HEK293T (cell line): ENCODE data around the gene HARBI1.

Source experiments
- CTCF ChIA-PET: fragments of 350-600 bp; formaldehyde crosslinking; extraction: SDS; loops from one replicate; lab custom pipeline; 2021; ENCODE audit warnings: antibody characterized with exemption, inconsistent platforms; lab: Yijun Ruan, JAX
- POLR2A ChIA-PET: fragments of 350-600 bp; formaldehyde crosslinking; extraction: SDS; loops from one replicate; lab custom pipeline; 2020; ENCODE audit warnings: antibody characterized with exemption, inconsistent platforms; lab: Yijun Ruan, JAX
- DNase-seq: peaks from one replicate; pipeline ENCODE4 v3.0.0; 2012; ENCODE audit warnings: mixed read lengths; ENCODE audit errors: extremely low spot score
- ARNT ChIP-seq: fragments of 450-650 bp; IDR thresholded peaks from 2 replicates; pipeline ENCODE4 v1.6.1; 2017; ENCODE audit warnings: mild to moderate bottlenecking
- BHLHE40 ChIP-seq: fragments of 450-650 bp; IDR thresholded peaks from 2 replicates; pipeline ENCODE4 v1.6.1; 2016; ENCODE audit warnings: mild to moderate bottlenecking, moderate library complexity, borderline replicate concordance
- CTBP1 ChIP-seq: fragments of 450-650 bp; IDR thresholded peaks from 2 replicates; pipeline ENCODE4 v1.6.1; 2016; ENCODE audit warnings: borderline replicate concordance
- ELF4 ChIP-seq: fragments of 450-650 bp; IDR thresholded peaks from 2 replicates; pipeline ENCODE4 v1.6.1; 2017; ENCODE audit warnings: antibody characterized with exemption
- FOXA1 ChIP-seq: fragments of 450-650 bp; IDR thresholded peaks from 2 replicates; pipeline ENCODE4 v1.6.1; 2016; ENCODE audit warnings: mild to moderate bottlenecking
- FOXK2 ChIP-seq: fragments of 450-650 bp; IDR thresholded peaks from 2 replicates; pipeline ENCODE4 v1.6.1; 2016; ENCODE audit warnings: mild to moderate bottlenecking
- FOXM1 ChIP-seq: fragments of 450-650 bp; IDR thresholded peaks from 2 replicates; pipeline ENCODE4 v1.6.1; 2017; ENCODE audit warnings: mild to moderate bottlenecking, borderline replicate concordance
- HDGF ChIP-seq: fragments of 450-650 bp; IDR thresholded peaks from 2 replicates; pipeline ENCODE4 v1.6.1; 2017; ENCODE audit warnings: antibody characterized with exemption, borderline replicate concordance
- L3MBTL2 ChIP-seq: fragments of 450-650 bp; conservative IDR thresholded peaks from 2 replicates; pipeline ENCODE4 v1.6.1; 2016; ENCODE audit warnings: mild to moderate bottlenecking
- LEF1 ChIP-seq: fragments of 450-650 bp; IDR thresholded peaks from 2 replicates; pipeline ENCODE4 v1.6.1; 2017; ENCODE audit warnings: mild to moderate bottlenecking, borderline replicate concordance
- NFRKB ChIP-seq: fragments of 450-650 bp; IDR thresholded peaks from 2 replicates; pipeline ENCODE4 v1.6.1; 2016; ENCODE audit warnings: mild to moderate bottlenecking, moderate library complexity
- PKNOX1 ChIP-seq: fragments of 450-650 bp; IDR thresholded peaks from 2 replicates; pipeline ENCODE4 v1.6.1; 2016
- SP1 ChIP-seq: fragments of 450-650 bp; IDR thresholded peaks from 2 replicates; pipeline ENCODE4 v1.6.1; 2017
- SUZ12 ChIP-seq: fragments of 450-650 bp; IDR thresholded peaks from 2 replicates; pipeline ENCODE4 v1.6.1; 2016; ENCODE audit warnings: mild to moderate bottlenecking
- TARDBP ChIP-seq: fragments of 450-650 bp; IDR thresholded peaks from 2 replicates; pipeline ENCODE4 v1.6.1; 2016
- ZNF384 ChIP-seq: fragments of 450-650 bp; IDR thresholded peaks from 2 replicates; pipeline ENCODE4 v1.6.1; 2016

The HARBI1 gene

GRCh38 chr11:46617134-46617971 lies at the start of gene HARBI1, which contains the start of gene ATG13:
Gene HARBI1, minus strand, starts transcription at chr11:46617227. Its CDS starts 990 bp downstream, at chr11:46616237.
Gene ATG13, plus strand, starts transcription at chr11:46617553. Its CDS starts 26,739 bp downstream, at chr11:46644292.
- peak; percentile 85 for DNase-seq
- POLR2A ChIA-PET = interaction anchor here (0.7 to 2.2 kb wide), 2 partner anchors 23 to 508 kb away, joined by 3 to 10 read pairs; partner anchors contain the start of gene AMBRA1
- peak; percentile 52; the same call in 1 of the 2 replicates for TF ChIP-seq FOXM1
- TF ChIP-seq PKNOX1 = no peak
- no peak for TF ChIP-seq BHLHE40
- no peak; the same call in 1 of the 2 replicates for TF ChIP-seq FOXK2
- peak; percentile 91 for TF ChIP-seq NFRKB
- TF ChIP-seq L3MBTL2 = peak; percentile 47; the same call in 1 of the 2 replicates
- no peak for TF ChIP-seq FOXA1
- TF ChIP-seq SP1 = no peak
- no peak for TF ChIP-seq HDGF
- TF ChIP-seq ZNF384 = no peak
- no peak for TF ChIP-seq TARDBP
- peak; percentile 86 for TF ChIP-seq CTBP1
- TF ChIP-seq ELF4 = no peak
- no peak for TF ChIP-seq SUZ12
- no peak for TF ChIP-seq LEF1
- no peak for TF ChIP-seq ARNT
- CTCF ChIA-PET = interaction anchor here (0.7 to 1.6 kb wide), 4 partner anchors 32 to 265 kb away, joined by 3 to 5 read pairs (median 4); partner anchors contain the start of gene CHRM4

- CTCF ChIA-PET = interaction anchor here (1.0 kb wide), 1 partner anchor 169 kb away, joined by 3 read pairs; no protein-coding TSS in a partner anchor
- TF ChIP-seq LEF1 (no peak), CTBP1 (no peak), TARDBP (no peak), FOXK2 (no peak), ZNF384 (no peak), PKNOX1 (no peak), SUZ12 (no peak), NFRKB (no peak), L3MBTL2 (no peak), FOXA1 (no peak), ELF4 (no peak)
- no peak for DNase-seq
- POLR2A ChIA-PET = interaction anchor here (0.6 kb wide), 1 partner anchor 9 kb away, joined by 3 read pairs; no protein-coding TSS in a partner anchor
Measured at GRCh38 chr11:46666516-46666915, 49.5 kb upstream of the HARBI1 start.

- CTCF ChIA-PET = no interaction called here
- DNase-seq = no peak
- POLR2A ChIA-PET = no interaction called here
- TF ChIP-seq BHLHE40 (no peak), L3MBTL2 (no peak), ELF4 (no peak), SUZ12 (no peak), SP1 (no peak), FOXA1 (no peak), HDGF (no peak), ARNT (no peak), PKNOX1 (no peak), FOXM1 (no peak), NFRKB (no peak), ZNF384 (no peak)
Measured at GRCh38 chr11:46665356-46665755, 48.3 kb upstream of the HARBI1 start.

GRCh38 chr11:46664612-46665011 lies 47.6 kb upstream of the HARBI1 start:
- POLR2A ChIA-PET = no interaction called here
- CTCF ChIA-PET = no interaction called here
- TF ChIP-seq TARDBP (no peak), NFRKB (no peak), ELF4 (no peak), ZNF384 (no peak), ARNT (no peak), LEF1 (no peak), PKNOX1 (no peak)
- DNase-seq = no peak

GRCh38 chr11:46663277-46663940 lies 46.4 kb upstream of the HARBI1 start:
- POLR2A ChIA-PET = no interaction called here

More at GRCh38 chr11:46663277-46663940, 46.4 kb upstream of the HARBI1 start:
- CTCF ChIA-PET = interaction anchor here (0.6 kb wide), 1 partner anchor 1035 kb away, joined by 9 read pairs; no protein-coding TSS in a partner anchor
- TF ChIP-seq ELF4 = no peak
- TF ChIP-seq BHLHE40 = no peak
- TF ChIP-seq HDGF = no peak
- no peak for TF ChIP-seq ARNT
- TF ChIP-seq TARDBP = no peak
- no peak for TF ChIP-seq CTBP1
- no peak for TF ChIP-seq SUZ12
- no peak for TF ChIP-seq SP1
- TF ChIP-seq L3MBTL2 = no peak
- no peak for TF ChIP-seq ZNF384
- no peak for TF ChIP-seq FOXA1
- no peak for TF ChIP-seq PKNOX1
- TF ChIP-seq NFRKB = no peak
- TF ChIP-seq LEF1 = no peak
- TF ChIP-seq FOXK2 = no peak
- no peak for TF ChIP-seq FOXM1
- no peak for DNase-seq
